Progenitor cell of endocrine pancreas (in vitro differentiated cells): ENCODE measurements around the gene PRKCH. TPM values are rescaled to one million over a fixed set of nuclear protein-coding genes. Genes with fewer than 3 reads are reported as not detected.

Experiments used
- DNase-seq: peaks from one replicate; pipeline ENCODE4 v3.0.0; 2021; ENCODE audit warnings: low spot score; ENCODE audit not compliant: unreplicated experiment
- H3K27ac Mint-ChIP-seq: 2 replicates; pipeline ENCODE4 v1.8.0; 2021; ENCODE audit warnings: mild to moderate bottlenecking, moderate library complexity, mixed read lengths
- H3K27me3 Mint-ChIP-seq: 2 replicates; pipeline ENCODE4 v1.8.0; 2021; ENCODE audit warnings: mixed read lengths
- H3K36me3 Mint-ChIP-seq: 2 replicates; pipeline ENCODE4 v1.8.0; 2022; ENCODE audit warnings: mixed read lengths; ENCODE audit not compliant: insufficient read depth
- H3K4me1 Mint-ChIP-seq: 2 replicates; pipeline ENCODE4 v1.8.0; 2021; ENCODE audit warnings: low read depth, mixed read lengths
- H3K4me3 Mint-ChIP-seq: 2 replicates; pipeline ENCODE4 v1.8.0; 2021; ENCODE audit warnings: low read depth, mild to moderate bottlenecking, moderate library complexity, mixed read lengths
- H3K9me3 Mint-ChIP-seq: 2 replicates; pipeline ENCODE4 v1.8.0; 2021; ENCODE audit warnings: low read depth, mixed read lengths
- CTCF ChIP-seq: fragments of 200-600 bp; sonication (generic); IDR thresholded peaks from one replicate; pipeline ENCODE4 v1.5.0; 2021; ENCODE audit warnings: antibody characterized with exemption, mild to moderate bottlenecking; ENCODE audit not compliant: unreplicated experiment
- total RNA-seq: library from RNA; stranded (reverse); gene quantifications from 2 replicates; pipeline ENCODE4 v1.2.1, GENCODE V29; 2021

The PRKCH gene
- total RNA-seq, 1 donor from 2014 or later, result 4.5 TPM

- peaks cover 6% of the 10 kb centered on the region for H3K9me3 Mint-ChIP-seq
- H3K4me3 Mint-ChIP-seq, result no peak overlapping the region
- H3K27me3 Mint-ChIP-seq, result no peaks in the 10 kb centered on the region
- no peak for TF ChIP-seq CTCF
- no peak overlapping the region for H3K27ac Mint-ChIP-seq
- H3K4me1 Mint-ChIP-seq, result peaks cover 6% of the 10 kb centered on the region
- no peaks in the 10 kb centered on the region for H3K36me3 Mint-ChIP-seq
- no peak for DNase-seq
Observed at GRCh38 chr14:61329478-61330051, 8.2 kb downstream of the PRKCH start.

GRCh38 chr14:61330511-61330910 is 9.1 kb downstream of the PRKCH start:
- Mint-ChIP-seq H3K27ac (no peak overlapping the region), H3K27me3 (no peaks in the 10 kb centered on the region), H3K4me1 (peaks cover 6% of the 10 kb centered on the region), H3K36me3 (no peaks in the 10 kb centered on the region), H3K9me3 (peaks cover 2% of the 10 kb centered on the region), H3K4me3 (no peak overlapping the region)
- no peak for TF ChIP-seq CTCF
- DNase-seq, result no peak

GRCh38 chr14:61331992-61332657 is 10.7 kb downstream of the PRKCH start:
- TF ChIP-seq CTCF, result no peak
- H3K27me3 Mint-ChIP-seq, result no peaks in the 10 kb centered on the region
- DNase-seq, result no peak
- no peak overlapping the region for H3K4me3 Mint-ChIP-seq
- H3K4me1 Mint-ChIP-seq, result peaks cover 5% of the 10 kb centered on the region
- H3K9me3 Mint-ChIP-seq, result no peaks in the 10 kb centered on the region
- no peak overlapping the region for H3K27ac Mint-ChIP-seq
- H3K36me3 Mint-ChIP-seq, result no peaks in the 10 kb centered on the region

GRCh38 chr14:61332658-61333029 is 11.3 kb downstream of the PRKCH start:
- H3K27ac Mint-ChIP-seq, result no peak overlapping the region
- no peaks in the 10 kb centered on the region for H3K36me3 Mint-ChIP-seq
- H3K4me3 Mint-ChIP-seq, result no peak overlapping the region
- TF ChIP-seq CTCF, result no peak
- H3K9me3 Mint-ChIP-seq, result no peaks in the 10 kb centered on the region
- peaks cover 2% of the 10 kb centered on the region for H3K4me1 Mint-ChIP-seq
- DNase-seq, result no peak
- H3K27me3 Mint-ChIP-seq, result no peaks in the 10 kb centered on the region

- Mint-ChIP-seq H3K4me1 (peaks cover 6% of the 10 kb centered on the region), H3K36me3 (no peaks in the 10 kb centered on the region), H3K9me3 (no peaks in the 10 kb centered on the region), H3K4me3 (no peak overlapping the region), H3K27me3 (no peaks in the 10 kb centered on the region), H3K27ac (no peak overlapping the region)
- DNase-seq, result no peak
- no peak for TF ChIP-seq CTCF
Observed at GRCh38 chr14:61333087-61333486, 11.7 kb downstream of the PRKCH start.
